ENCODE measurements around the gene IGFBPL1.
A peak's percentile ranks its signal among the peaks of the same experiment; 100 is the strongest.

- TF ChIP-seq POLR2AphosphoS5 (IDR thresholded peaks at IDR 0.05) = peak; percentile 93
- TF ChIP-seq CTCF (IDR thresholded peaks at IDR 0.05) = peak in 2 of 4 experiments; percentile 11 to 38
- peak; percentile 86 to 88 for TF ChIP-seq POLR2A (IDR thresholded peaks at IDR 0.05)
- TF ChIP-seq EP300 (IDR thresholded peaks at IDR 0.05) = no peak
Observed at GRCh38 chr9:38392235-38393127, 31.8 kb downstream of the IGFBPL1 start, which contains the start of gene ALDH1B1.

All from gastroesophageal sphincter (tissue), 3 donors.